K562 (cell line): Measurements from ENCODE around the gene KIF24. TPM values are rescaled to one million over a fixed set of nuclear protein-coding genes. Genes with fewer than 3 reads are reported as not detected.

Experiments used
- ATAC-seq: fragments of 200-7000 bp; cut with Tn5 transposase; 3 replicates; pipeline ENCODE4 v1.9.1; 2020; ENCODE audit warnings: moderate library complexity
- BruUV-seq: library from RNA; stranded (reverse); fragments of 400-500 nt; replicated peaks from 2 replicates; lab custom pipeline; 2021; lab: Mats Ljungman, UMichigan
- CTCF ChIA-PET: fragments of 300-600 bp; formaldehyde crosslinking; extraction: SDS; loops from one replicate; lab custom pipeline; 2021; ENCODE audit warnings: low intra/inter-chr PET ratio; lab: Yijun Ruan, JAX
- POLR2A ChIA-PET: fragments of 300-600, 350-650 bp; sonication (Branson Sonifier 250); formaldehyde crosslinking; extraction: SDS; loops from one replicate; lab custom pipeline; 2021; ENCODE audit warnings: antibody characterized with exemption, inconsistent platforms; lab: Yijun Ruan, JAX
- DNase-seq, 4 experiments: peaks; one replicate each; pipeline versions ENCODE4 v3.0.0 to v3.0.0-alpha.2; 2011 to 2018; ENCODE audit warnings: low spot score in 3 of 4, mixed read lengths in 3 of 4; ENCODE audit errors: extremely low read depth in 1 of 4
- FAIRE-seq: peaks from 2 replicates; lab custom pipeline; 2011; peaks lifted over from hg19 to GRCh38; lab: Jason Lieb, UNC
- H2AFZ ChIP-seq: 2 replicates; pipeline ENCODE4 v1.6.0; 2011; ENCODE audit warnings: low read depth, low read length, control low read depth, inconsistent platforms
- H3K27ac ChIP-seq: fragments of 200-600 bp; 3 replicates; pipeline ENCODE4 v1.8.0; 2011; ENCODE audit warnings: low read depth, mild to moderate bottlenecking, control low read depth, inconsistent platforms, low read length, moderate library complexity, mixed read lengths; ENCODE audit errors: extremely low read depth
- H3K27me3 ChIP-seq, 2 experiments: fragments of 300-600 bp in 1 of 2; 2 replicates in 1 of 2; 3 replicates in 1 of 2; pipeline versions ENCODE4 v1.6.0 to v1.8.0; 2011; ENCODE audit warnings: inconsistent platforms in 2 of 2, low read length in 2 of 2, mild to moderate bottlenecking in 1 of 2, mixed read lengths in 1 of 2, moderate library complexity in 1 of 2; ENCODE audit not compliant: control insufficient read depth in 2 of 2, insufficient read depth in 2 of 2
- H3K36me3 ChIP-seq: fragments of 300-600 bp; 3 replicates; pipeline ENCODE4 v1.8.0; 2011; ENCODE audit warnings: mild to moderate bottlenecking, low read length, inconsistent platforms; ENCODE audit not compliant: control insufficient read depth, insufficient read depth
- H3K4me1 ChIP-seq, 2 experiments: fragments of 200-600 bp in 1 of 2; replicated peaks in 1 of 2; 2 replicates in 1 of 2; 3 replicates in 1 of 2; pipeline versions ENCODE4 v1.5.1 to v1.8.0; 2011; ENCODE audit warnings: inconsistent platforms in 2 of 2, low read length in 2 of 2, mild to moderate bottlenecking in 1 of 2, mixed read lengths in 1 of 2, moderate library complexity in 1 of 2; ENCODE audit not compliant: control insufficient read depth in 2 of 2, insufficient read depth in 2 of 2
- H3K4me2 ChIP-seq: 2 replicates; pipeline ENCODE4 v1.6.1; 2011; ENCODE audit warnings: low read length, control low read depth, inconsistent platforms, mixed read lengths; ENCODE audit not compliant: insufficient read depth
- H3K4me3 ChIP-seq: fragments of 200-600 bp; sonication (generic), shearing (Covaris generic); 2 replicates; pipeline ENCODE4 v1.5.1; 2016; ENCODE audit warnings: control low read depth, inconsistent platforms
- H3K79me2 ChIP-seq: fragments of 200-600 bp; 3 replicates; pipeline ENCODE4 v1.8.0; 2011; ENCODE audit warnings: low read length, inconsistent platforms; ENCODE audit not compliant: control insufficient read depth, insufficient read depth
- H3K9ac ChIP-seq, 2 experiments: 2 replicates each; pipeline versions ENCODE4 v1.6.0 to v1.6.1; 2011; ENCODE audit warnings: low read depth in 2 of 2, low read length in 2 of 2, control low read depth in 1 of 2, inconsistent platforms in 1 of 2, mild to moderate bottlenecking in 1 of 2, mixed read lengths in 1 of 2; ENCODE audit not compliant: insufficient read depth in 1 of 2
- H3K9me1 ChIP-seq: one replicate; pipeline ENCODE4 v1.6.0; 2011; ENCODE audit warnings: inconsistent platforms, mild to moderate bottlenecking, low read length, moderate library complexity; ENCODE audit not compliant: control insufficient read depth, insufficient read depth
- H3K9me3 ChIP-seq: replicated peaks from 2 replicates; pipeline ENCODE4 v1.5.1; 2011; ENCODE audit warnings: low read depth, low read length, inconsistent platforms; ENCODE audit not compliant: control insufficient read depth, insufficient read depth
- H4K20me1 ChIP-seq: replicated peaks from 2 replicates; pipeline ENCODE4 v1.6.1; 2011; ENCODE audit warnings: low read length, inconsistent platforms, mixed read lengths; ENCODE audit not compliant: control insufficient read depth, insufficient read depth
- CHCHD3 ChIP-seq: fragments of 250-450 bp; sonication (Bioruptor Pico); IDR thresholded peaks from 2 replicates; pipeline ENCODE4 v2.1.2; 2022; ENCODE audit warnings: mild to moderate bottlenecking
- EP400 ChIP-seq: fragments of 450-650 bp; IDR thresholded peaks from 2 replicates; pipeline ENCODE4 v1.6.1; 2017; ENCODE audit warnings: antibody characterized with exemption, mild to moderate bottlenecking, moderate library complexity
- NFE2 ChIP-seq: IDR thresholded peaks from 2 replicates; pipeline ENCODE4 v1.6.1; 2014; ENCODE audit warnings: antibody characterized with exemption, low read depth
- SMAD3 ChIP-seq: fragments of 450-650 bp; formaldehyde crosslinking; conservative IDR thresholded peaks from 2 replicates; pipeline ENCODE4 v1.4.0; 2020; ENCODE audit warnings: mild to moderate bottlenecking
- STAT5B ChIP-seq: fragments of 250-450 bp; sonication (Bioruptor Pico); IDR thresholded peaks from 2 replicates; pipeline ENCODE4 v1.8.0; 2021; ENCODE audit warnings: mild to moderate bottlenecking, inconsistent platforms
- ZNF316 ChIP-seq: fragments of 450-650 bp; IDR thresholded peaks from 2 replicates; pipeline ENCODE4 v1.6.1; 2016
- ZNF444 ChIP-seq: fragments of 250-450 bp; sonication (Bioruptor Pico); IDR thresholded peaks from 2 replicates; pipeline ENCODE4 v1.4.0; 2020; ENCODE audit warnings: mild to moderate bottlenecking, moderate library complexity
- WGBS: fragments of 100-300 bp; shearing (Covaris generic); methylation state at CpG from one replicate; pipeline ENCODE4 v1.1.6; 2016; ENCODE audit warnings: low coverage, mixed read lengths; ENCODE audit not compliant: insufficient coverage; ENCODE audit errors: missing lambda C conversion rate; 5-methylcytosine and 5-hydroxymethylcytosine counted together
- in situ Hi-C: fragments of 300-500 bp; cut with MboI; formaldehyde crosslinking; loops from 4 replicates; pipeline ENCODE4 v1.15.0; 2018; ENCODE audit warnings: inconsistent platforms, mixed read lengths
- intact Hi-C: fragments of 100-400 bp; cut with micrococcal nuclease; formaldehyde crosslinking; loops from 2 replicates; pipeline ENCODE4 v1.14.2; 2022
- polyA plus RNA-seq, 8 experiments: library from polyadenylated mRNA; depleted of rRNA in 4 of 8; stranded (reverse) in 5 of 8; unstranded in 3 of 8; fragments of >200 nt; fragmentation: Nextera tagmentation in 2 of 8; fragmentation: Illumina TruSeq in 1 of 8; extraction: Ambion mirVana in 2 of 8; extraction: Trizol in 1 of 8; gene quantifications; 2 replicates each; pipeline versions ENCODE4 v1.2.1 to v1.2.3, GENCODE V29; 2011 to 2014; ENCODE audit warnings: inconsistent platforms in 1 of 8, missing spikeins in 1 of 8
- total RNA-seq, 7 experiments: library from RNA; depleted of rRNA in 6 of 7; stranded (reverse); fragments of >200 nt in 6 of 7; fragmentation: Illumina TruSeq in 2 of 7; extraction: Trizol in 2 of 7; gene quantifications; 2 replicates each; pipeline versions ENCODE4 v1.2.1 to v1.2.3, GENCODE V29; 2011 to 2021; ENCODE audit warnings: low replicate concordance in 1 of 7
- TF ChIP-seq, protein P1 (sequence below): sonication (generic); formaldehyde crosslinking; IDR thresholded peaks from 2 replicates; pipeline ENCODE4 v1.8.0; 2022; ENCODE audit warnings: mild to moderate bottlenecking, missing genetic modification reagents, borderline replicate concordance
- TF ChIP-seq, protein P2 (sequence below), 2 experiments: fragments of 450-650 bp; IDR thresholded peaks; 2 replicates each; pipeline ENCODE4 v1.6.1; 2018; ENCODE audit warnings: mild to moderate bottlenecking in 2 of 2, low read depth in 1 of 2; ENCODE audit not compliant: partially characterized antibody in 2 of 2
- TF ChIP-seq, protein P3 (sequence below): sonication (generic); formaldehyde crosslinking; IDR thresholded peaks from 2 replicates; pipeline ENCODE4 v1.5.0; 2020; ENCODE audit warnings: missing genetic modification reagents
- TF ChIP-seq, protein P4 (sequence below): sonication (generic); formaldehyde crosslinking; IDR thresholded peaks from 2 replicates; pipeline ENCODE4 v1.8.1; 2023; ENCODE audit warnings: mild to moderate bottlenecking, missing genetic modification reagents

Gene KIF24
- total and polyA plus RNA-seq, 9 of the 15 experiments (the other 6 are each of a cell fraction or from before 2014, with no cell fraction given): 0.63 to 5.8 (median 4.4) TPM

DNA sequence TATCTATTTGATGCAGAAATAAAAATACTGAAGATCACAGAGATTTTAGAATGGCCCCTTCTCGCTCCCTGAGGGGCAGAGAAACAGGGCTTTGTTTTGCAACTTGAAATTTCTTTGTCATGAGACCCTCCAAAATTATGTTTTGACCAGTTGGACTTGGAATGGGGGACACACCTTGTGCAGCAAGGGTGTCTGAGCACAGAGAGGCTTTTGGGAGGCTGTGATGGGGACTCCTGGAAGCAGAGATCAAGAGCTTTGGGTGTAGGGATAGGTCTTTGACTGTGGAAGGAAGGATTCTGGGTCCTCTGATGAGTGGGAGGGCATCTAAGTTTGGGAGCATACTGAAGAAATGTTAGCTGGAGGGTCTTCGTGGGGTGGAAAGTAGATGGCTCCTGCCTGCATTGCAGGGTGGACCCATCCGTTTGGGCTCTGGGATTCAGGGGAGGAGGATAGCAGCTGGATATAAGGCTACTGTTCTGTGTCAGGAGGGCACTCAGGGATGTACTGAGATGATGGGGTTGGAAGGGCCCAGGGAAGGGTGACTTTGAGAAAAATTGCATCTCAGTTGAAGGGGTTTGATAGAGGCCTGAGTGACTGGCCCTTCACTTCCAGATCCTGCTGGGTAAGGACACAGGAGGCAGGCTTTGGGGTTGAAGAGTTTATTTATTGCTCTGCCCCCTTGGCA, 49.5 kb upstream of the KIF24 start (continued):
- TF ChIP-seq, protein P1, sequence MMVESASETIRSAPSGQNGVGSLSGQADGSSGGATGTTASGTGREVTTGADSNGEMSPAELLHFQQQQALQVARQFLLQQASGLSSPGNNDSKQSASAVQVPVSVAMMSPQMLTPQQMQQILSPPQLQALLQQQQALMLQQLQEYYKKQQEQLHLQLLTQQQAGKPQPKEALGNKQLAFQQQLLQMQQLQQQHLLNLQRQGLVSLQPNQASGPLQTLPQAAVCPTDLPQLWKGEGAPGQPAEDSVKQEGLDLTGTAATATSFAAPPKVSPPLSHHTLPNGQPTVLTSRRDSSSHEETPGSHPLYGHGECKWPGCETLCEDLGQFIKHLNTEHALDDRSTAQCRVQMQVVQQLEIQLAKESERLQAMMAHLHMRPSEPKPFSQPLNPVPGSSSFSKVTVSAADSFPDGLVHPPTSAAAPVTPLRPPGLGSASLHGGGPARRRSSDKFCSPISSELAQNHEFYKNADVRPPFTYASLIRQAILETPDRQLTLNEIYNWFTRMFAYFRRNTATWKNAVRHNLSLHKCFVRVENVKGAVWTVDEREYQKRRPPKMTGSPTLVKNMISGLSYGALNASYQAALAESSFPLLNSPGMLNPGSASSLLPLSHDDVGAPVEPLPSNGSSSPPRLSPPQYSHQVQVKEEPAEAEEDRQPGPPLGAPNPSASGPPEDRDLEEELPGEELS (CRISPR knock-in tag): no peak
- TF ChIP-seq CHCHD3: no peak
- TF ChIP-seq STAT5B (CRISPR knock-in tag): no peak
- no peak for TF ChIP-seq ZNF444 (CRISPR knock-in tag)
- no peak for TF ChIP-seq SMAD3 (CRISPR knock-in tag)

DNA sequence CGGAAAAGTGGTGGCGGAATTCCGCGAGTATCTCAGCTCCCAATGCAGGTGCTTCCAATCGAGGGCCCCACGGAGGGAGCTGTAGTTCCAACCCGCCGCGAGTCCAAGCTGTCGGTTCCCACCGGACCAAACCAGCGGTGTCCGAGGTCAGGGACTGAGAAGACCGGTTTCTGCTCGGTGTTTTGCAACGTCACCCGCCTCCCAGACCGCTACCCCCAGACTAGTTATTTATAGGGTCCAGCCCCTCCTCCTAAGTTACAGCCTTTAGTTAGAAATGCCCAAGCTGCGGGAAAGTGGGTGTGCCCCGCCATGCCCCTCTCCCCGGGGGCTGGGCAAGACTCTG, 48.3 kb upstream of the KIF24 start:
- FAIRE-seq (no peak), DNase-seq (peak in 3 of 4 experiments; percentile 12 to 33 (median 19)), ATAC-seq (no peak)
- ChIA-PET CTCF (no interaction called here), POLR2A (interaction anchor here (0.6 to 1.8 kb wide), 4 partner anchors 43 to 101 kb away, joined by 3 to 6 read pairs (median 3); no protein-coding TSS in a partner anchor)
- H3K79me2 ChIP-seq: no peaks in the 10 kb centered on the region
- peak overlapping the region; percentile 60 for H3K27ac ChIP-seq
- WGBS: 12% methylated on average over 19 of the region's 21 CpGs
- BruUV-seq: no TSS peak
- H2AFZ ChIP-seq: peak overlapping the region; percentile 98
- peak overlapping the region; percentile 59 to 84 for H3K9ac ChIP-seq
- H3K4me1 ChIP-seq: peaks cover 9 to 39% of the 10 kb centered on the region in 2 experiments; a peak in 4 of 5 replicates
- in situ Hi-C loops (no loop called here), intact Hi-C loops (no loop called here)
- H3K9me3 ChIP-seq: no peaks in the 10 kb centered on the region
- no peaks in the 10 kb centered on the region for H3K36me3 ChIP-seq
- no peaks in the 10 kb centered on the region for H3K27me3 ChIP-seq
- peak overlapping the region; percentile 45 for H3K4me3 ChIP-seq
- H3K4me2 ChIP-seq: peak overlapping the region; percentile 81
- no peaks in the 10 kb centered on the region for H4K20me1 ChIP-seq
- no peaks in the 10 kb centered on the region for H3K9me1 ChIP-seq
- TF ChIP-seq, protein P2, sequence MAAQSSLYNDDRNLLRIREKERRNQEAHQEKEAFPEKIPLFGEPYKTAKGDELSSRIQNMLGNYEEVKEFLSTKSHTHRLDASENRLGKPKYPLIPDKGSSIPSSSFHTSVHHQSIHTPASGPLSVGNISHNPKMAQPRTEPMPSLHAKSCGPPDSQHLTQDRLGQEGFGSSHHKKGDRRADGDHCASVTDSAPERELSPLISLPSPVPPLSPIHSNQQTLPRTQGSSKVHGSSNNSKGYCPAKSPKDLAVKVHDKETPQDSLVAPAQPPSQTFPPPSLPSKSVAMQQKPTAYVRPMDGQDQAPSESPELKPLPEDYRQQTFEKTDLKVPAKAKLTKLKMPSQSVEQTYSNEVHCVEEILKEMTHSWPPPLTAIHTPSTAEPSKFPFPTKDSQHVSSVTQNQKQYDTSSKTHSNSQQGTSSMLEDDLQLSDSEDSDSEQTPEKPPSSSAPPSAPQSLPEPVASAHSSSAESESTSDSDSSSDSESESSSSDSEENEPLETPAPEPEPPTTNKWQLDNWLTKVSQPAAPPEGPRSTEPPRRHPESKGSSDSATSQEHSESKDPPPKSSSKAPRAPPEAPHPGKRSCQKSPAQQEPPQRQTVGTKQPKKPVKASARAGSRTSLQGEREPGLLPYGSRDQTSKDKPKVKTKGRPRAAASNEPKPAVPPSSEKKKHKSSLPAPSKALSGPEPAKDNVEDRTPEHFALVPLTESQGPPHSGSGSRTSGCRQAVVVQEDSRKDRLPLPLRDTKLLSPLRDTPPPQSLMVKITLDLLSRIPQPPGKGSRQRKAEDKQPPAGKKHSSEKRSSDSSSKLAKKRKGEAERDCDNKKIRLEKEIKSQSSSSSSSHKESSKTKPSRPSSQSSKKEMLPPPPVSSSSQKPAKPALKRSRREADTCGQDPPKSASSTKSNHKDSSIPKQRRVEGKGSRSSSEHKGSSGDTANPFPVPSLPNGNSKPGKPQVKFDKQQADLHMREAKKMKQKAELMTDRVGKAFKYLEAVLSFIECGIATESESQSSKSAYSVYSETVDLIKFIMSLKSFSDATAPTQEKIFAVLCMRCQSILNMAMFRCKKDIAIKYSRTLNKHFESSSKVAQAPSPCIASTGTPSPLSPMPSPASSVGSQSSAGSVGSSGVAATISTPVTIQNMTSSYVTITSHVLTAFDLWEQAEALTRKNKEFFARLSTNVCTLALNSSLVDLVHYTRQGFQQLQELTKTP (IDR thresholded peaks at IDR 0.05; ENCODE audit: low read depth in 1 of 2, partially characterized antibody in 2 of 2): peak in 1 of 2 experiments; percentile 1
- TF ChIP-seq, protein P3, sequence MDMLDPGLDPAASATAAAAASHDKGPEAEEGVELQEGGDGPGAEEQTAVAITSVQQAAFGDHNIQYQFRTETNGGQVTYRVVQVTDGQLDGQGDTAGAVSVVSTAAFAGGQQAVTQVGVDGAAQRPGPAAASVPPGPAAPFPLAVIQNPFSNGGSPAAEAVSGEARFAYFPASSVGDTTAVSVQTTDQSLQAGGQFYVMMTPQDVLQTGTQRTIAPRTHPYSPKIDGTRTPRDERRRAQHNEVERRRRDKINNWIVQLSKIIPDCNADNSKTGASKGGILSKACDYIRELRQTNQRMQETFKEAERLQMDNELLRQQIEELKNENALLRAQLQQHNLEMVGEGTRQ (CRISPR knock-in tag): no peak
- TF ChIP-seq, protein P4, sequence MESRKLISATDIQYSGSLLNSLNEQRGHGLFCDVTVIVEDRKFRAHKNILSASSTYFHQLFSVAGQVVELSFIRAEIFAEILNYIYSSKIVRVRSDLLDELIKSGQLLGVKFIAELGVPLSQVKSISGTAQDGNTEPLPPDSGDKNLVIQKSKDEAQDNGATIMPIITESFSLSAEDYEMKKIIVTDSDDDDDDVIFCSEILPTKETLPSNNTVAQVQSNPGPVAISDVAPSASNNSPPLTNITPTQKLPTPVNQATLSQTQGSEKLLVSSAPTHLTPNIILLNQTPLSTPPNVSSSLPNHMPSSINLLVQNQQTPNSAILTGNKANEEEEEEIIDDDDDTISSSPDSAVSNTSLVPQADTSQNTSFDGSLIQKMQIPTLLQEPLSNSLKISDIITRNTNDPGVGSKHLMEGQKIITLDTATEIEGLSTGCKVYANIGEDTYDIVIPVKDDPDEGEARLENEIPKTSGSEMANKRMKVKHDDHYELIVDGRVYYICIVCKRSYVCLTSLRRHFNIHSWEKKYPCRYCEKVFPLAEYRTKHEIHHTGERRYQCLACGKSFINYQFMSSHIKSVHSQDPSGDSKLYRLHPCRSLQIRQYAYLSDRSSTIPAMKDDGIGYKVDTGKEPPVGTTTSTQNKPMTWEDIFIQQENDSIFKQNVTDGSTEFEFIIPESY (CRISPR knock-in tag): peak; percentile 79
- TF ChIP-seq EP400 (0 out of 2 replicates have a peak, but pooled peaks have one; percentile 27), ZNF316 (0 out of 2 replicates have a peak, but pooled peaks have one; percentile 7), NFE2 (peak; percentile 11; the same call in 1 of the 2 replicates)
